GM23338 (cell line): Measurements from ENCODE around the gene SPRY1.

Source experiments
- CTCF ChIP-seq, 2 experiments: fragments of 200-600 bp in 1 of 2; sonication (generic) in 1 of 2; conservative IDR thresholded peaks; 2 replicates each; pipeline versions ENCODE4 v1.5.1 to v1.6.1; 2016 to 2017; ENCODE audit warnings: antibody characterized with exemption in 2 of 2, low read depth in 2 of 2, mild to moderate bottlenecking in 2 of 2, moderate library complexity in 1 of 2
- EZH2 ChIP-seq: fragments of 200-600 bp; sonication (generic); IDR thresholded peaks from one replicate; pipeline ENCODE4 v1.8.0; 2017; ENCODE audit warnings: antibody characterized with exemption, mild to moderate bottlenecking, low read depth; ENCODE audit not compliant: unreplicated experiment
- JUNB ChIP-seq: IDR thresholded peaks from one replicate; pipeline ENCODE4 v1.6.1; 2016; ENCODE audit warnings: antibody characterized with exemption; ENCODE audit not compliant: unreplicated experiment
- REST ChIP-seq: IDR thresholded peaks from one replicate; pipeline ENCODE4 v1.6.1; 2018; ENCODE audit warnings: antibody characterized with exemption; ENCODE audit not compliant: unreplicated experiment
- STAT1 ChIP-seq: IDR thresholded peaks from one replicate; pipeline ENCODE4 v1.6.1; 2016; ENCODE audit warnings: antibody characterized with exemption; ENCODE audit not compliant: unreplicated experiment

GRCh38 chr4:123361195-123361861, 35.3 kb upstream of the SPRY1 start:
- TF ChIP-seq JUNB (no peak), EZH2 (no peak), CTCF (conservative IDR thresholded peaks at IDR 0.05; ENCODE audit: low read depth in 2 of 2) (no peak), STAT1 (no peak), REST (no peak)
